GM12878 (cell line): ENCODE measurements around the gene SHC4. TPM values are rescaled to one million over a fixed set of nuclear protein-coding genes. Genes with fewer than 3 reads are reported as not detected.

Experiments used
- ATF7 ChIP-seq: fragments of 450-650 bp; IDR thresholded peaks from 2 replicates; pipeline ENCODE4 v1.6.1; 2016; ENCODE audit warnings: low read depth, mild to moderate bottlenecking
- CHD2 ChIP-seq: IDR thresholded peaks from 2 replicates; pipeline ENCODE4 v1.6.1; 2011; ENCODE audit warnings: low read depth, low read length, improper control_type of control experiment, borderline replicate concordance
- CREB1 ChIP-seq: IDR thresholded peaks from 2 replicates; pipeline ENCODE4 v1.6.1; 2012; ENCODE audit warnings: low read depth, mild to moderate bottlenecking, inconsistent platforms
- HDGF ChIP-seq: fragments of 450-650 bp; IDR thresholded peaks from 2 replicates; pipeline ENCODE4 v1.6.1; 2016; ENCODE audit warnings: antibody characterized with exemption
- IKZF1 ChIP-seq: fragments of 450-650 bp; conservative IDR thresholded peaks from 2 replicates; pipeline ENCODE4 v1.6.1; 2017; ENCODE audit warnings: antibody characterized with exemption, mild to moderate bottlenecking
- IRF4 ChIP-seq: IDR thresholded peaks from 2 replicates; pipeline ENCODE4 v1.6.1; 2011; ENCODE audit warnings: low read depth, low read length
- MAX ChIP-seq: IDR thresholded peaks from 2 replicates; pipeline ENCODE4 v1.6.1; 2012; ENCODE audit warnings: low read depth, low read length, improper control_type of control experiment
- MXI1 ChIP-seq: fragments of 150-350 bp; IDR thresholded peaks from 2 replicates; pipeline ENCODE4 v1.6.1; 2011; ENCODE audit warnings: low read depth, mild to moderate bottlenecking, inconsistent platforms, low read length, improper control_type of control experiment
- POLR2A ChIP-seq: IDR thresholded peaks from 2 replicates; pipeline ENCODE4 v1.6.1; 2011; ENCODE audit warnings: low read depth, mild to moderate bottlenecking, low read length
- POU2F2 ChIP-seq: IDR thresholded peaks from 3 replicates; pipeline ENCODE4 v1.6.1; 2011; ENCODE audit warnings: low read depth, mild to moderate bottlenecking, low read length, borderline replicate concordance
- RCOR1 ChIP-seq: conservative IDR thresholded peaks from 2 replicates; pipeline ENCODE4 v1.6.1; 2012; ENCODE audit warnings: low read depth, low read length, improper control_type of control experiment
- RELB ChIP-seq: fragments of 450-650 bp; IDR thresholded peaks from 2 replicates; pipeline ENCODE4 v1.6.1; 2017; ENCODE audit warnings: low read depth, mild to moderate bottlenecking, moderate library complexity
- SIN3A ChIP-seq: IDR thresholded peaks from 2 replicates; pipeline ENCODE4 v1.6.1; 2012; ENCODE audit warnings: low read depth, low read length, improper control_type of control experiment
- SMAD5 ChIP-seq: IDR thresholded peaks from 2 replicates; pipeline ENCODE4 v1.6.1; 2016; ENCODE audit warnings: antibody characterized with exemption, low read depth
- SMARCA5 ChIP-seq: fragments of 450-650 bp; IDR thresholded peaks from 2 replicates; pipeline ENCODE4 v1.6.1; 2017; ENCODE audit warnings: mild to moderate bottlenecking
- SPI1 ChIP-seq: IDR thresholded peaks from 2 replicates; pipeline ENCODE4 v1.6.1; 2011; ENCODE audit warnings: low read depth, mild to moderate bottlenecking, low read length, moderate library complexity, borderline replicate concordance; ENCODE audit not compliant: insufficient read depth
- SRF ChIP-seq, 2 experiments: IDR thresholded peaks; 2 replicates each; pipeline ENCODE4 v1.6.1; 2011; ENCODE audit warnings: low read depth in 2 of 2, low read length in 2 of 2, mild to moderate bottlenecking in 1 of 2, moderate library complexity in 1 of 2
- TARDBP ChIP-seq: IDR thresholded peaks from 2 replicates; pipeline ENCODE4 v1.6.1; 2016; ENCODE audit warnings: borderline replicate concordance
- ZBED1 ChIP-seq: IDR thresholded peaks from 2 replicates; pipeline ENCODE4 v1.6.1; 2016; ENCODE audit warnings: borderline replicate concordance
- ZNF592 ChIP-seq: fragments of 450-650 bp; IDR thresholded peaks from 2 replicates; pipeline ENCODE4 v1.6.1; 2017; ENCODE audit warnings: mild to moderate bottlenecking, moderate library complexity
- polyA plus RNA-seq, 11 experiments: library from polyadenylated mRNA; depleted of rRNA in 4 of 11; unstranded in 6 of 11; stranded (reverse) in 5 of 11; fragments of >200 nt; fragmentation: Nextera tagmentation in 4 of 11; fragmentation: Illumina TruSeq in 1 of 11; extraction: Ambion mirVana in 4 of 11; extraction: Trizol in 1 of 11; gene quantifications; 1 replicate in 1 of 11; 2 replicates in 10 of 11; pipeline versions ENCODE4 v1.2.1 to v1.2.3, GENCODE V29; 2011 to 2016; ENCODE audit warnings: inconsistent platforms in 2 of 11, missing spikeins in 2 of 11, low read depth in 1 of 11
- total RNA-seq, 4 experiments: library from RNA; depleted of rRNA in 3 of 4; stranded (reverse); fragments of >200 nt in 3 of 4; fragmentation: Illumina TruSeq in 1 of 4; extraction: Trizol in 1 of 4; gene quantifications; 2 replicates each; pipeline versions ENCODE4 v1.2.1 to v1.2.3, GENCODE V29; 2013 to 2021
- TF ChIP-seq, protein P1 (sequence below): fragments of 450-650 bp; formaldehyde crosslinking; IDR thresholded peaks from 2 replicates; pipeline ENCODE4 v1.4.0; 2020; ENCODE audit warnings: mild to moderate bottlenecking, moderate library complexity

The SHC4 gene
- total and polyA plus RNA-seq, 10 of the 15 experiments (the other 5 are each of a cell fraction or from before 2014, with no cell fraction given) = 0.04 to 0.87 (median 0.14) TPM

DNA sequence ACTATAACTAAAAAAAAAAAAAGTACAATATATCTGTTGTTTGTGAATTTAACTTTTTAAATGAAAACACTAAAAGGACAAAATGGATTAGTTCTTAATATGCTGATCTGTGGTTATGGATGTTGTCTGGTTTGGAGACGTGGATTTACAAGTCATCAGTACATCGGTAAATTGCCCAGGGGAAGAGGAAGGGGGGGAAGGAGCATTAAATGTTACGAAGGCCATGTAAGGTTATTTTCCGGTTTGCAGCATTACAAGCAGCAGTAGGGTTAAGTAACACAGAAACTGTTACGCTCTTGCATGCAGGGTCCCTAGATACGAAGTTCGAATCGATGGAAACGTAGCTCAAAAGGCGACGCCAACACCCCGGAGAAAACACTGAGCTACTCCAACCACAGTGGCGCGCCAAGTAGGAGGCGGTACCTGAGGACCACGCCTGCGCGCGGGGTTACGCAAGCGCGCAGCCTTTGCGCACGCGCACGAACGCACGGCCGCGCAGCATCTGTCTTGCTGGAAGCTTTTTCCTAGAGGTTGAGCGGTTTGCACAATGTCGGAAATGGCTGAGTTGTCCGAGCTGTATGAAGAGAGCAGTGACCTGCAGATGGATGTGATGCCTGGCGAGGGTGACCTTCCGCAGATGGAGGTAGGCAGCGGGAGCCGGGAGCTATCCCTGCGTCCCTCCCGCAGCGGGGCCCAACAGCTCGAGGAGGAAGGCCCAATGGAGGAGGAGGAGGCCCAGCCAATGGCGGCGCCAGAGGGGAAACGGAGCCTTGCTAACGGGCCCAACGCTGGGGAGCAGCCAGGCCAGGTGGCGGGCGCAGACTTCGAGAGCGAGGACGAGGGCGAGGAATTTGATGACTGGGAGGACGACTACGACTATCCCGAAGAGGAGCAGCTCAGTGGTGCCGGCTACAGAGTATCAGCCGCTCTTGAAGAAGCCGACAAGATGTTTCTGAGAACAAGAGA, 85.8 kb downstream of the SHC4 start, which contains the start of gene EID1 (continued):
- TF ChIP-seq CHD2 (peak; percentile 55; the same call in 1 of the 2 replicates), SPI1 (peak; percentile 34; the same call in 1 of the 2 replicates), SIN3A (no peak), TARDBP (peak; percentile 59; the same call in 1 of the 2 replicates), ATF7 (peak; percentile 82), POU2F2 (0 out of 3 replicates have a peak, but pooled peaks have one; percentile 10), MAX (peak; percentile 64), ZBED1 (no peak), IKZF1 (peak; percentile 97), HDGF (no peak), ZNF592 (no peak), MXI1 (peak; percentile 88), RCOR1 (peak; percentile 83; the same call in 1 of the 2 replicates), POLR2A (peak; percentile 98), IRF4 (0 out of 2 replicates have a peak, but pooled peaks have one; percentile 23), SMAD5 (peak; percentile 94), RELB (peak; percentile 61), SMARCA5 (no peak), CREB1 (peak; percentile 84), SRF (IDR thresholded peaks at IDR 0.05; ENCODE audit: low read depth in 2 of 2, low read length in 2 of 2) (peak; percentile 90 to 95)
- TF ChIP-seq, protein P1, sequence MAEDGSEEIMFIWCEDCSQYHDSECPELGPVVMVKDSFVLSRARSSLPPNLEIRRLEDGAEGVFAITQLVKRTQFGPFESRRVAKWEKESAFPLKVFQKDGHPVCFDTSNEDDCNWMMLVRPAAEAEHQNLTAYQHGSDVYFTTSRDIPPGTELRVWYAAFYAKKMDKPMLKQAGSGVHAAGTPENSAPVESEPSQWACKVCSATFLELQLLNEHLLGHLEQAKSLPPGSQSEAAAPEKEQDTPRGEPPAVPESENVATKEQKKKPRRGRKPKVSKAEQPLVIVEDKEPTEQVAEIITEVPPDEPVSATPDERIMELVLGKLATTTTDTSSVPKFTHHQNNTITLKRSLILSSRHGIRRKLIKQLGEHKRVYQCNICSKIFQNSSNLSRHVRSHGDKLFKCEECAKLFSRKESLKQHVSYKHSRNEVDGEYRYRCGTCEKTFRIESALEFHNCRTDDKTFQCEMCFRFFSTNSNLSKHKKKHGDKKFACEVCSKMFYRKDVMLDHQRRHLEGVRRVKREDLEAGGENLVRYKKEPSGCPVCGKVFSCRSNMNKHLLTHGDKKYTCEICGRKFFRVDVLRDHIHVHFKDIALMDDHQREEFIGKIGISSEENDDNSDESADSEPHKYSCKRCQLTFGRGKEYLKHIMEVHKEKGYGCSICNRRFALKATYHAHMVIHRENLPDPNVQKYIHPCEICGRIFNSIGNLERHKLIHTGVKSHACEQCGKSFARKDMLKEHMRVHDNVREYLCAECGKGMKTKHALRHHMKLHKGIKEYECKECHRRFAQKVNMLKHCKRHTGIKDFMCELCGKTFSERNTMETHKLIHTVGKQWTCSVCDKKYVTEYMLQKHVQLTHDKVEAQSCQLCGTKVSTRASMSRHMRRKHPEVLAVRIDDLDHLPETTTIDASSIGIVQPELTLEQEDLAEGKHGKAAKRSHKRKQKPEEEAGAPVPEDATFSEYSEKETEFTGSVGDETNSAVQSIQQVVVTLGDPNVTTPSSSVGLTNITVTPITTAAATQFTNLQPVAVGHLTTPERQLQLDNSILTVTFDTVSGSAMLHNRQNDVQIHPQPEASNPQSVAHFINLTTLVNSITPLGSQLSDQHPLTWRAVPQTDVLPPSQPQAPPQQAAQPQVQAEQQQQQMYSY (CRISPR knock-in tag) = 0 out of 2 replicates have a peak, but pooled peaks have one; percentile 19
